Left renal pelvis (tissue), 4 donors: ENCODE data around the gene OR51S1. TPM values are rescaled to one million over a fixed set of nuclear protein-coding genes. Genes with fewer than 3 reads are reported as not detected.
"Not testable (repeated sequence)": the region's sequence is repeated elsewhere in the genome, so short reads cannot be mapped to it uniquely, and the experiment has no call there.

Experiments used
- DNase-seq, 4 donors: peaks; one replicate each; pipeline ENCODE4 v3.0.0-alpha.2; 2013; ENCODE audit warnings: low read depth in 4 of 4, low spot score in 3 of 4
- polyA plus RNA-seq, 4 donors: library from polyadenylated mRNA; unstranded; fragments of 120-200 nt; gene quantifications; one replicate each; pipeline ENCODE4 v1.2.1, GENCODE V29; 2013; ENCODE audit not compliant: insufficient read length in 4 of 4

The OR51S1 gene
- not detected for polyA plus RNA-seq

- DNase-seq = no peak
Observed at GRCh38 chr11:4848908-4849532, at the start of gene OR51S1. TSS of gene OR51S1 (minus strand) at chr11:4849208. CDS start at chr11:4849208, 0 bp downstream.

- no peak for DNase-seq
Observed at GRCh38 chr11:4891996-4892640, 43.1 kb upstream of the OR51S1 start.

GRCh38 chr11:4890279-4890678, 41.3 kb upstream of the OR51S1 start:
- no peak for DNase-seq

GRCh38 chr11:4887591-4887990, 38.6 kb upstream of the OR51S1 start:
- DNase-seq = no peak

- no peak for DNase-seq
Observed at GRCh38 chr11:4886186-4886585, 37.2 kb upstream of the OR51S1 start.

GRCh38 chr11:4884361-4884760, 35.4 kb upstream of the OR51S1 start:
- no peak for DNase-seq

GRCh38 chr11:4882543-4882942, 33.5 kb upstream of the OR51S1 start:
- DNase-seq = no peak

GRCh38 chr11:4881860-4882500, 33.0 kb upstream of the OR51S1 start, which contains the start of gene OR51T1:
TSS of gene OR51T1 (plus strand) at chr11:4881900. CDS start at chr11:4881900, 0 bp downstream.
- peak in 1 of 4 donors; percentile 9 for DNase-seq

GRCh38 chr11:4881188-4881587, 32.2 kb upstream of the OR51S1 start:
- no peak for DNase-seq

- DNase-seq = no peak
Observed at GRCh38 chr11:4865855-4866254, 16.8 kb upstream of the OR51S1 start.

- DNase-seq = no peak
Observed at GRCh38 chr11:4863876-4864275, 14.9 kb upstream of the OR51S1 start.

GRCh38 chr11:4862447-4863236, 13.6 kb upstream of the OR51S1 start:
- DNase-seq = no peak

GRCh38 chr11:4854286-4854685, 5.3 kb upstream of the OR51S1 start:
- DNase-seq = not testable (repeated sequence)

GRCh38 chr11:4851033-4851432, 2.0 kb upstream of the OR51S1 start:
- no peak for DNase-seq

GRCh38 chr11:4839851-4840549, 9.0 kb downstream of the OR51S1 start:
- no peak for DNase-seq

GRCh38 chr11:4830909-4831308, 18.1 kb downstream of the OR51S1 start:
- no peak for DNase-seq

- DNase-seq = peak in 1 of 4 donors; percentile 12
Observed at GRCh38 chr11:4830346-4830745, 18.7 kb downstream of the OR51S1 start.

- DNase-seq = peak in 3 of 4 donors; percentile 8 to 29 (median 10)
Observed at GRCh38 chr11:4826425-4826824, 22.6 kb downstream of the OR51S1 start.

- DNase-seq = no peak
Observed at GRCh38 chr11:4825132-4825531, 23.9 kb downstream of the OR51S1 start.

- no peak for DNase-seq
Observed at GRCh38 chr11:4821021-4821420, 28.0 kb downstream of the OR51S1 start, which contains the start of gene OR51F2. TSS of gene OR51F2 (plus strand) at chr11:4821321. CDS start at chr11:4821422, 101 bp downstream.
